Keratinocyte (primary cell): Measurements from ENCODE around the gene GLG1. TPM values are rescaled to one million over a fixed set of nuclear protein-coding genes. Genes with fewer than 3 reads are reported as not detected.

Source experiments
- DNase-seq: peaks from one replicate; pipeline ENCODE4 v3.0.0-alpha.2; 2011; ENCODE audit warnings: low read depth, missing footprints, low spot score
- FAIRE-seq: peaks from 2 replicates; lab custom pipeline; 2011; peaks lifted over from hg19 to GRCh38; lab: Jason Lieb, UNC
- H2AFZ ChIP-seq: 2 replicates; pipeline ENCODE4 v1.6.0; 2012; ENCODE audit warnings: low read length, control low read depth, inconsistent platforms; ENCODE audit not compliant: control insufficient read depth
- H3K27ac ChIP-seq: 2 replicates; pipeline ENCODE4 v1.5.1; 2011; ENCODE audit warnings: low read length; ENCODE audit not compliant: control insufficient read depth, insufficient read depth
- H3K27me3 ChIP-seq: 3 replicates; pipeline ENCODE4 v1.6.0; 2011; ENCODE audit warnings: low read length; ENCODE audit not compliant: control insufficient read depth, insufficient read depth; ENCODE audit errors: extremely low read depth
- H3K36me3 ChIP-seq, 2 experiments: 2 replicates in 1 of 2; 3 replicates in 1 of 2; pipeline ENCODE4 v1.5.1; 2011; ENCODE audit warnings: low read length in 2 of 2, mild to moderate bottlenecking in 1 of 2; ENCODE audit not compliant: control insufficient read depth in 2 of 2, insufficient read depth in 2 of 2; ENCODE audit errors: extremely low read depth in 1 of 2
- H3K4me1 ChIP-seq: 3 replicates; pipeline ENCODE4 v1.5.1; 2011; ENCODE audit warnings: low read length; ENCODE audit not compliant: control insufficient read depth, insufficient read depth; ENCODE audit errors: extremely low read depth
- H3K4me2 ChIP-seq: 3 replicates; pipeline ENCODE4 v1.6.0; 2011; ENCODE audit warnings: low read depth, low read length; ENCODE audit not compliant: control insufficient read depth, insufficient read depth; ENCODE audit errors: extremely low read depth
- H3K4me3 ChIP-seq, 3 experiments: fragments of 200-600 bp in 1 of 3; sonication (generic) in 1 of 3; 2 replicates in 2 of 3; 3 replicates in 1 of 3; pipeline ENCODE4 v1.5.1; 2011 to 2016; ENCODE audit warnings: low read length in 3 of 3, mild to moderate bottlenecking in 3 of 3, control low read depth in 2 of 3, inconsistent platforms in 1 of 3, low read depth in 1 of 3, mixed read lengths in 1 of 3, mixed run types in 1 of 3, moderate library complexity in 1 of 3; ENCODE audit not compliant: control insufficient read depth in 2 of 3, insufficient read depth in 2 of 3; ENCODE audit errors: extremely low read depth in 1 of 3
- H3K79me2 ChIP-seq: 2 replicates; pipeline ENCODE4 v1.6.0; 2012; ENCODE audit warnings: low read length; ENCODE audit not compliant: control insufficient read depth, insufficient read depth
- H3K9ac ChIP-seq: 3 replicates; pipeline ENCODE4 v1.6.0; 2011; ENCODE audit warnings: low read length; ENCODE audit not compliant: control insufficient read depth, insufficient read depth; ENCODE audit errors: extremely low read depth
- H3K9me1 ChIP-seq: 3 replicates; pipeline ENCODE4 v1.6.0; 2011; ENCODE audit warnings: low read length; ENCODE audit not compliant: control insufficient read depth, insufficient read depth; ENCODE audit errors: extremely low read depth
- H3K9me3 ChIP-seq: 2 replicates; pipeline ENCODE4 v1.5.1; 2012; ENCODE audit warnings: low read depth, low read length; ENCODE audit not compliant: control insufficient read depth
- H4K20me1 ChIP-seq: 3 replicates; pipeline ENCODE4 v1.6.0; 2011; ENCODE audit warnings: low read length; ENCODE audit not compliant: control insufficient read depth, insufficient read depth; ENCODE audit errors: extremely low read depth
- CTCF ChIP-seq, 3 experiments: IDR thresholded peaks in 1 of 3; conservative IDR thresholded peaks in 1 of 3; optimal IDR thresholded peaks in 1 of 3; 2 replicates in 2 of 3; 3 replicates in 1 of 3; pipeline versions ENCODE3 to v1.5.1; 2011; ENCODE audit warnings: low read length in 3 of 3, mild to moderate bottlenecking in 3 of 3, moderate library complexity in 2 of 3, control low read depth in 1 of 3, inconsistent platforms in 1 of 3; ENCODE audit not compliant: insufficient read depth in 2 of 3; ENCODE audit errors: extremely low read depth in 1 of 3
- EZH2 ChIP-seq: IDR thresholded peaks from one replicate; pipeline ENCODE4 v1.6.1; 2012; ENCODE audit warnings: inconsistent platforms, mild to moderate bottlenecking, low read length, moderate library complexity
- dilution Hi-C: fragments of 300-500 bp; cut with MboI; formaldehyde crosslinking; loops from one replicate; pipeline ENCODE4 v1.7.0; 2020; ENCODE audit warnings: low sequenced_read_pairs; ENCODE audit not compliant: extremely low pct_ligation_motif_present
- polyA plus RNA-seq, 5 experiments: library from polyadenylated mRNA; depleted of rRNA in 3 of 5; stranded (reverse) in 3 of 5; stranded (forward) in 1 of 5; unstranded in 1 of 5; fragments of >200 nt; gene quantifications; 1 replicate in 1 of 5; 2 replicates in 3 of 5; 3 replicates in 1 of 5; pipeline versions ENCODE4 v1.2.1 to v1.2.3, GENCODE V29; 2011 to 2012; ENCODE audit warnings: missing spikeins in 2 of 5, low read depth in 1 of 5, low replicate concordance in 1 of 5

GLG1 gene
- polyA plus RNA-seq, 1 donor (not counting 4 experiments of a cell fraction or from before 2014, with no cell fraction given): 63.6 TPM

GRCh38 chr16:74499114-74499513, 107.8 kb downstream of the GLG1 start:
- no peaks in the 10 kb centered on the region for H4K20me1 ChIP-seq
- H3K36me3 ChIP-seq: peaks cover 4 to 9% of the 10 kb centered on the region in 2 experiments

GRCh38 chr16:74497761-74498160, 109.2 kb downstream of the GLG1 start:
- Histone ChIP-seq H3K27me3 (no peaks in the 10 kb centered on the region), H3K4me2 (no peak overlapping the region), H3K27ac (no peak overlapping the region), H3K79me2 (no peaks in the 10 kb centered on the region), H3K9ac (no peak overlapping the region), H3K36me3 (peaks cover 4 to 9% of the 10 kb centered on the region in 2 experiments), H3K4me3 (no peak overlapping the region), H2AFZ (no peak overlapping the region), H4K20me1 (no peaks in the 10 kb centered on the region), H3K4me1 (no peaks in the 10 kb centered on the region), H3K9me3 (no peaks in the 10 kb centered on the region), H3K9me1 (no peaks in the 10 kb centered on the region)
- TF ChIP-seq CTCF (optimal IDR thresholded peaks at IDR 0.05 in 1 of 3, IDR thresholded peaks at IDR 0.05 in 1 of 3, conservative IDR thresholded peaks at IDR 0.05 in 1 of 3; ENCODE audit: extremely low read depth in 1 of 3, insufficient read depth in 2 of 3, low read length in 3 of 3) (no peak), EZH2 (no peak)
- dilution Hi-C loops: no loop called here
- no peak for FAIRE-seq
- DNase-seq: no peak

More at GRCh38 chr16:74499114-74499513, 107.8 kb downstream of the GLG1 start:
- no peaks in the 10 kb centered on the region for H3K4me1 ChIP-seq
- FAIRE-seq (no peak), DNase-seq (no peak)
- TF ChIP-seq CTCF (optimal IDR thresholded peaks at IDR 0.05 in 1 of 3, IDR thresholded peaks at IDR 0.05 in 1 of 3, conservative IDR thresholded peaks at IDR 0.05 in 1 of 3; ENCODE audit: extremely low read depth in 1 of 3, insufficient read depth in 2 of 3, low read length in 3 of 3): no peak
- no peak for TF ChIP-seq EZH2
- no peaks in the 10 kb centered on the region for H3K9me1 ChIP-seq
- no peak overlapping the region for H3K4me2 ChIP-seq
- no peak overlapping the region for H3K4me3 ChIP-seq
- no peaks in the 10 kb centered on the region for H3K79me2 ChIP-seq
- H3K27ac ChIP-seq: no peak overlapping the region
- no peaks in the 10 kb centered on the region for H3K27me3 ChIP-seq
- dilution Hi-C loops: no loop called here
- no peaks in the 10 kb centered on the region for H3K9me3 ChIP-seq
- no peak overlapping the region for H2AFZ ChIP-seq
- no peak overlapping the region for H3K9ac ChIP-seq
